Activated T-cell treated with anti-CD3 and anti-CD28 coated beads, Interleukin-2, amount 50 U/mL, for 24 hours (primary cell): Measurements from ENCODE around the gene APOL6.
"Not testable (repeated sequence)": the region's sequence is repeated elsewhere in the genome, so short reads cannot be mapped to it uniquely, and the experiment has no call there.

Source experiments
- DNase-seq: peaks from one replicate; pipeline ENCODE4 v3.0.0-alpha.2; 2020
- H3K27ac Mint-ChIP-seq: 2 replicates; pipeline ENCODE4 v1.8.0; 2020; ENCODE audit warnings: mild to moderate bottlenecking, mixed read lengths
- H3K27me3 Mint-ChIP-seq: 2 replicates; pipeline ENCODE4 v1.8.0; 2020; ENCODE audit warnings: mixed read lengths
- H3K36me3 Mint-ChIP-seq: 2 replicates; pipeline ENCODE4 v1.8.0; 2020; ENCODE audit warnings: low read depth, mixed read lengths
- H3K4me1 Mint-ChIP-seq: 2 replicates; pipeline ENCODE4 v1.8.0; 2020; ENCODE audit warnings: low read depth, mixed read lengths
- H3K4me3 Mint-ChIP-seq: 2 replicates; pipeline ENCODE4 v1.8.0; 2020; ENCODE audit warnings: mild to moderate bottlenecking, moderate library complexity, mixed read lengths
- H3K9me3 Mint-ChIP-seq: 2 replicates; pipeline ENCODE4 v1.8.0; 2020; ENCODE audit warnings: mixed read lengths

Gene APOL6

DNA sequence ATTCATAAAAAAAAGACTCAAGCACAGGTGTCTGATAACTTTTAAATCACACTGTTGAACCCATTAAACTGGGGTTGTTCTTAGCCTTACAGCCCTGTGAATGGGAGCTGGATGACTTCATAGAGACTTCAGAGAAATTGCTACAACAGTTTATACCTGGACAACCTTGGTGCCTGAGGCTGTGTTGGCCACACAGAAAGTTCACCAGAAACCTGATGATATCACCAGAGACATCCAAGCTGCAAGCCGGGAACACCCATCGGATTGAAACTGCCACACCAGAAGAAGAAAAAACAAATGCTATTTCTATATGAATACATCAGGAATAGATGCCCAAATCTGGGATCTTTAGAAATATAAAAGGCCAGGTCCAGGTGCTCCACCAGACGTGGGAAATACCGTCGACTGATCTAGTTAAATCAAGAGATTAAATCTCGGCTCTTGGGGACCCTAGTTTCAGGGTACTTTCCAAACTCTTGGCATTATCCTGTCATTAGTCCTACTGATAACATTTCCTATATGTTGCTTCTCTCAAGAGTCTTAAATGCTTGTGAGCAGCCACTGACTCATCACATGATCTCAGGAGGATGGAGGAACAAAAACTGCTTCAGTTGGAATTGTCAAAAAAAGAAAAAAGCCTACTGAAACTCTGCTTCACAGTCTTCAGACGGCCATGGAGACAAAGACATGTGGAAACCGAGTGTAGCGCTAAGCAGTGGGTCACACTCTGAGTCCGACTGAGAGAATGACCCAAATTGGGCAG, 40.8 kb downstream of the APOL6 start:
- Mint-ChIP-seq H3K36me3 (no peaks in the 10 kb centered on the region), H3K4me1 (peaks cover 2% of the 10 kb centered on the region), H3K4me3 (no peak overlapping the region), H3K9me3 (no peaks in the 10 kb centered on the region), H3K27me3 (no peaks in the 10 kb centered on the region), H3K27ac (no peak overlapping the region)
- DNase-seq, result no peak

DNA sequence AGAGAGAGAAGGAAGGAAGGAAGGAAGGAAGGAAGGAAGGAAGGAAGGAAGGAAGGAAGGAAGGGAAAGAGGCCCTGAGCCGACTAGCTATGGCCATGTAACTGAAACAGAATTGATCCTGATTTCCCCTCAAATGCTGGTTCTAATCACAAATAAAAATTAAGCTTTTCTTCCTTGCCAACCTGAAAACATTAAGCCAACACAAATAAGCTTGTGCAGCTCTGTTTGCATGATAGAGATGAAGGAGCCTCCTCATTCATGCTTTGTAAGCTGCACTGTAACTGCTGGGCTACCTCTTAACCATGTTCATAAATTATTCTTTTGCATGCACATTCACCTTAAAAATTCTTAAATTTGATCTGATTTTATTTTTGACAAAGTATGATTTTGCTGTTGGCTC, 41.8 kb downstream of the APOL6 start:
- H3K36me3 Mint-ChIP-seq, result no peaks in the 10 kb centered on the region
- H3K9me3 Mint-ChIP-seq, result no peaks in the 10 kb centered on the region
- peaks cover 2% of the 10 kb centered on the region for H3K4me1 Mint-ChIP-seq
- H3K4me3 Mint-ChIP-seq, result no peak overlapping the region
- no peak overlapping the region for H3K27ac Mint-ChIP-seq
- H3K27me3 Mint-ChIP-seq, result no peaks in the 10 kb centered on the region
- no peak for DNase-seq

DNA sequence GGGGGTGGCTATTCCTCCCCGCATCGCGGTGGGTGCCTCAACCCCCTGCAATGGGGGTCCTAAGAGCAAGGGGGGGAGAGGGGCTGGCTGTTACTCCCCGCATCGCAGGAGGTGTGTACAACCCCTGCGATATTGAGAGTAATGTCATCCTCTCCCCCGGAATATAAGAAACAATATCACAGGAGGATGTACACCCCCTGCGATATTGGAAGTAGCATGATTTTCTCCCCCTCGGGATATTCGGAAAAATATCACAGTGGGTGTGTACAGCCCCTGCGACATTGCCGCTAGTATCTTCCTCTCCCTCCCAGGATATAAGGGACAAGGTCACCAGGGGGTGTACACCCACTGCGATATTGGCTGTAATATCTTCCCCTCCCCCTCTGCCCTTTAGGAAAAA, 47.0 kb downstream of the APOL6 start:
- no peaks in the 10 kb centered on the region for H3K36me3 Mint-ChIP-seq
- no peaks in the 10 kb centered on the region for H3K4me1 Mint-ChIP-seq
- no peak overlapping the region for H3K27ac Mint-ChIP-seq
- H3K4me3 Mint-ChIP-seq, result no peak overlapping the region
- H3K9me3 Mint-ChIP-seq, result no peaks in the 10 kb centered on the region
- no peaks in the 10 kb centered on the region for H3K27me3 Mint-ChIP-seq
- DNase-seq, result no peak

DNA sequence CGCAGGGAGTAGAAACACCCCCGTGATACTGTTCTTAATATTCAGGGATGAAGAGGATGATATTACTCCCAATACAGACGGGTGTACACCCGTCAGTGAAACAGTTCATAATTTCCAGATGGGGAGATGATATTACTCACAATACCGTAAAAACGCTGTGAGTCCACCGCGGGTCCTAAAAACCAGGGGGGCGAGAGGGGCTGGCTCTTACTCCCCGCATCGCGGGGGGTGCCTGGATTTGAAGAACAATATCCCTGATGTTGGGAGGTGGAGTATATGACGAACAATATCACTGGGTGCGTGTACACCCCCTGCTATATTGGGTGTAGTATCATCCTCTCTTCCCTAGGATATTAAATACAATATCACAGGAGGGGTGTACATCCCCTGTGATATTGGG, 48.9 kb downstream of the APOL6 start:
- H3K27ac Mint-ChIP-seq, result no peak overlapping the region
- no peak overlapping the region for H3K4me3 Mint-ChIP-seq
- no peaks in the 10 kb centered on the region for H3K4me1 Mint-ChIP-seq
- H3K36me3 Mint-ChIP-seq, result no peaks in the 10 kb centered on the region
- DNase-seq, result no peak
- no peaks in the 10 kb centered on the region for H3K9me3 Mint-ChIP-seq
- no peaks in the 10 kb centered on the region for H3K27me3 Mint-ChIP-seq

DNA sequence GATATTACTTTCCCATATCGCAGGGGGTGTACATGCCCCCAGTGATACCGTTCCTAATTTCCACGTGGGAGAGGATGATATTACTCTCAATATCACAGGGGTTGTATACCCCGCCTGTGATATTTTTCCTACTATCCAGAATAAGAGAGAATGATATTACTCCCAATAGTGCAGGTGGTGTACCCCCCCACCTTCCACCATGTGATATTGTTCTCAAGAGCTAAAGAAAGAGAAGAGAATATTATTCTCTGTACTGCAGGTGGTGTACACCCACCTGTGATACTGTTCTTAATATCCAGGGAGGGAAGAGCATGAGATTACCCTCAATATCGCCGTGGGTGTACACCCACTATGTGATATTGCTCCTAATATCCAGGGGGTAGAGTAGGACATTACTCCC, 51.6 kb downstream of the APOL6 start:
- not testable (repeated sequence) for H3K27me3 Mint-ChIP-seq

DNA sequence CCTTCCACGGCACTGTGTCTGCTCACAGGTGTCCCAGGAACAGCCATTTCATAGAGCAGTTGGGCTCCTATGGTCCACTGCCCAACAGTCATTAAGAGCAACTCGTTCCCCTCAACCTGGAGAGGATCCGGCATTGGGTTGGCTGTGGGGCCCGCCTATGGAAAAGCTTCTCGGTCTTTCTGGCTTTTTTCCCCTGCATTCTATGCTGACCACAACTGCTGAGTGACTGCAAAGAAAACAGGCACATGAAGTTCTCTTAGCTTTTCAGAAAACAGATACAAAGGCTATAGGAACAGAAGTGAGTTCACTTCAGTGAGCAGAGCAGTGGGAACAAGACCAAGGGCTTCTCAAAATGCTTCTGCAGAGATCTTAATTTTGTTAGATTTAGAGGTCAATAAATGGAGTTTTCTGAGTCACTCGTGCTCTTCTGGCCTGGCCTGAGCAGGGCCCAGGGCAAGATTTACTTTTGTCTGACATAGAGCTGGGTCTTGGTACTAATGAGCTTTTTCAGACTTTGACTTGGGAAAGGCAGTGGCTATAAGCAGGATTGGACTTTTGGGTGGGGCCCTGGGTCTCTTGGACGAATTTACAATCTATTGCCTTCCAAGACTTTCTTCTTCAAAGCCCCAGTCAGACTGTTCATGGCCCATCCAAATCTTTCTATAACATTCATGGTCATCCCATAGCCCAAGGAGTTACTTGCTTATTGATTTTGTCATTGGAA, 55.8 kb downstream of the APOL6 start:
- Mint-ChIP-seq H3K27ac (no peak overlapping the region), H3K27me3 (no peaks in the 10 kb centered on the region), H3K36me3 (no peaks in the 10 kb centered on the region), H3K9me3 (no peaks in the 10 kb centered on the region), H3K4me1 (no peaks in the 10 kb centered on the region), H3K4me3 (no peak overlapping the region)
- no peak for DNase-seq

More for the DNA sequence above, 51.6 kb downstream of the APOL6 start:
- H3K36me3 Mint-ChIP-seq, H3K4me1 Mint-ChIP-seq, DNase-seq, H3K27ac Mint-ChIP-seq, H3K9me3 Mint-ChIP-seq, H3K4me3 Mint-ChIP-seq: not testable (repeated sequence)

DNA sequence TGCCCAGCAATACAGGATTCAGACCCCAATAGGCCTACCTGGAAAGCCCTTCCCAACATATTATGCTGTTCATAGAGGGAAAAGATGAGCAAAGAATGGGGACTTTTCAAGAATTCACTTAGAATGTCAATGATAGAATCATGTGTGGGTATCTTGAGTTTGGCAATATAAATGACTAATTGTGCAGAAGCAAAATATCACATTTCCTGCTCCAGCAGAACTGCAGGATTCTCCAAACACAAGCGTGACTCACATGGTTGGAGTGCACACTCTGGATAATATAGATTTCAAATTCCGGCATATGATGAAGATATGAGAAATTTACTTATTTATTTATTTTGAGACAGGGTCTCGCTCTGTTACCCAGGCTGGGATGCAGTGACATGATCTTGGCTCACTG, 56.9 kb downstream of the APOL6 start:
- no peak overlapping the region for H3K4me3 Mint-ChIP-seq
- no peaks in the 10 kb centered on the region for H3K9me3 Mint-ChIP-seq
- DNase-seq, result no peak
- H3K27me3 Mint-ChIP-seq, result no peaks in the 10 kb centered on the region
- no peak overlapping the region for H3K27ac Mint-ChIP-seq
- no peaks in the 10 kb centered on the region for H3K36me3 Mint-ChIP-seq
- no peaks in the 10 kb centered on the region for H3K4me1 Mint-ChIP-seq

DNA sequence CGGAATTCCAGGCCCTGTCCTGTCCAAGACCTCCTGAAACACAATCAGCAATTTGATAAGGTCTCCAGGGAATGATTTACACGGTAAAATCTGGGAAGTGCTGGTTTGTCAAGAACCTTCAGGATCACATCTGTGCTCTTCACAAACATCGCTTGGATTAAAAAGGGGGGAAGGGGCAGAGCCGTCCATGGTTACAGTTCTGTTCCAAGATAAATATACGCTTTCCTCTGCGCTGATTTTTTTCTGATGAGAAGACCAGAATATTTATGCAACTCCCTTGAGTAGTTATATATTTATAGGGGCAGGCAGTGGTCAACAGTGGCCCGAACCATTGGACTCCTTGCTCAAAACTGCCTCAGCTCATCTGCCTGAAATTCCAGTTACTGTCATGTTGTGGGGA, 60.2 kb downstream of the APOL6 start:
- Mint-ChIP-seq H3K27ac (no peak overlapping the region), H3K4me3 (no peak overlapping the region), H3K36me3 (no peaks in the 10 kb centered on the region), H3K9me3 (peaks cover 2% of the 10 kb centered on the region), H3K27me3 (peaks cover 1% of the 10 kb centered on the region), H3K4me1 (no peaks in the 10 kb centered on the region)
- no peak for DNase-seq

DNA sequence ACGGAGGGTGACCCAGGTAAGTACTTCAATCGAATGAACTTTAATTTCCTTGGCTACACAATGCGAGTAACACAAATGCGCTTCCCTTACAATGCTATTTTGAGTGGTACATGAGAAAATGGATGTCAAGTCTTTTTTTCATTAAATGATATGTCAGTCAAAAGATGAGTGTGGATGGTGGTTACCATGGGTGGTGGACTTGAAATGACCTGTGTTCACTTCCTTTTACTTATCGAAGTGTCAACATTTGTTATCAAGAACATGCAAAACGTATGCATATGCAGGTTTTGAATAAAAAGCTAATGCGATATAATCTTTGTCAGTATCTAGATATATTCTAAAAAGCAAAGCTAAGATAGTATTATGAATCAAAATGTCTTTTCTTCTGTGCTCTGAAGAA, 60.7 kb downstream of the APOL6 start:
- no peaks in the 10 kb centered on the region for H3K4me1 Mint-ChIP-seq
- no peak for DNase-seq
- no peak overlapping the region for H3K27ac Mint-ChIP-seq

DNA sequence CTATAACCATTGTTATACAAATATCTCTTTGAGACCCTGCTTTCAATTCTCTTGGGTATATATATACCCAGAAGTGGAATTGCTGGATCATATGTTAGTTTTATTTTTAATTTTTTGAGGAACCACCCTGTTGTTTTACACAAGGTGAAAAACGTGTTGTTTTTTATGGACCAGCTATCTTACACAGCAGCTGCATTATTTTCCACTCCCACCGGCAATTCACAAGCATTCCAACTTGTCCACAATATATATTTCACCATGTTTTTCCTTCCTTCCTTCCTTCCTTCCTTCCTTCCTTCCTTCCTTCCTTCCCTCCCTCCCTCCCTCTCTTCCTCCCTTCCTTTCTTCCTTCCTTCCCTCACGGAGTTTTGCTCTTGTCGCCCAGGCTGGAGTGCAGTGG, 63.1 kb downstream of the APOL6 start:
- peaks cover 5% of the 10 kb centered on the region for H3K9me3 Mint-ChIP-seq
- peaks cover 11% of the 10 kb centered on the region for H3K27me3 Mint-ChIP-seq
- H3K4me1 Mint-ChIP-seq, result no peaks in the 10 kb centered on the region
- H3K4me3 Mint-ChIP-seq, result no peak overlapping the region
- no peak overlapping the region for H3K27ac Mint-ChIP-seq
- no peaks in the 10 kb centered on the region for H3K36me3 Mint-ChIP-seq
- DNase-seq, result no peak

More for the DNA sequence above, 60.7 kb downstream of the APOL6 start:
- H3K27me3 Mint-ChIP-seq, result peaks cover 6% of the 10 kb centered on the region
- H3K36me3 Mint-ChIP-seq, result no peaks in the 10 kb centered on the region
- no peak overlapping the region for H3K4me3 Mint-ChIP-seq
- H3K9me3 Mint-ChIP-seq, result peaks cover 5% of the 10 kb centered on the region

DNA sequence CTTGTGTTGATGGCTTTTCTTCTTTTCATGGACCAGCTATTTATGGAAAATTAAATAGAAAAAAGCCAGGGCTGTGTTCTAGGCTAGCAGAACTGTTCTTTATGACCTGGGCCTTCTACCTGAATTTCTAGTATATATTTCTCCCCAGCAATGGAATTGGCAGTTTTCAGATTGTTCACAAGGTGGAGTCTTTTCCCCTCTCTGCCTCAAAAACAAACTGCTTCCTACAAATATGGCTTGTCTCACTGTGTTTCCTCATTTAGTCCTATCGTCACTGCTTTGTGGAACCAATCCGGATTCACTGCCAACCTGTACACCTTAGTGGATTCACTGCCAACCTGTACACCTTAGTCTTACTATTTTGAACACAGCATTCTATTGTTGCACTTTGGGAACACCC, 64.4 kb downstream of the APOL6 start:
- no peak overlapping the region for H3K27ac Mint-ChIP-seq
- peaks cover 11% of the 10 kb centered on the region for H3K27me3 Mint-ChIP-seq
- DNase-seq, result no peak
- peaks cover 5% of the 10 kb centered on the region for H3K9me3 Mint-ChIP-seq
- H3K4me1 Mint-ChIP-seq, result no peaks in the 10 kb centered on the region
- H3K36me3 Mint-ChIP-seq, result no peaks in the 10 kb centered on the region
- no peak overlapping the region for H3K4me3 Mint-ChIP-seq

DNA sequence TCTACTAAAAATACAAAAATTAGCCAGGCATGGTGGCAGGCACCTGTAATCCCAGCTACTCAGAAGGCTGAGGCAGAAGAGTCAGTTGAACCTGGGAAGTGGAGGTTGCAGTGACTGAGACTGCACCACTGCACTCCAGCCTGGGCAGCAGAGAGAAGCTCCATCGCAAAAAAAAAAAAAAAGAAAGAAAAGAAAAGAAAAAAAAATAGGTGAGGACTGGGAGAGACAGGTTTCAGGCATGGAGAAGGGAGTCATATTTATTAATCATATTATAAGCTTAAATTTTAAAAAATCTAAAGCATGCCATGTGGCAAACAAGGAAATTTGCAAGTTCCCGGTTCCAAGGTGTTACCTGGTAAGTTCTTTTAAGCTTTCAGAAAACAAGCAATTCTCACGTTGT, 69.3 kb downstream of the APOL6 start, which contains the start of gene APOL5:
APOL5 (plus strand) TSS at position 301 of the 400 bp plus-strand sequence; CDS start at position 301, 0 bp downstream.
- Mint-ChIP-seq H3K4me3 (no peak within 1 kb of the TSS), H3K27me3 (peaks cover 11% of the 10 kb centered on the region), H3K9me3 (peaks cover 5% of the 10 kb centered on the region), H3K36me3 (no peaks in the 10 kb centered on the region), H3K27ac (no peak within 1 kb of the TSS), H3K4me1 (no peaks in the 10 kb centered on the region)
- DNase-seq, result no peak
